Astrocyte of the spinal cord (primary cell): ENCODE data around the gene LCE3D.
"Not testable (repeated sequence)": the region's sequence is repeated elsewhere in the genome, so short reads cannot be mapped to it uniquely, and the experiment has no call there.

Experiments
- DNase-seq: peaks from one replicate; pipeline ENCODE4 v3.0.0; 2011; ENCODE audit warnings: low read depth, low spot score
- H3K4me3 ChIP-seq: 2 replicates; pipeline ENCODE4 v1.5.1; 2011; ENCODE audit warnings: low read depth, mild to moderate bottlenecking, low read length, moderate library complexity
- CTCF ChIP-seq: IDR thresholded peaks from 2 replicates; pipeline ENCODE4 v1.5.1; 2012; ENCODE audit warnings: low read depth, mild to moderate bottlenecking, low read length, inconsistent platforms
- in situ Hi-C: cut with HindIII; loops from 2 replicates; pipeline ENCODE4 v1.10.0; 2017; ENCODE audit warnings: low sequenced_read_pairs

The LCE3D gene

GRCh38 chr1:152599934-152600333, 19.6 kb upstream of the LCE3D start, which contains the start of gene LCE3C:
Gene LCE3C, plus strand, starts transcription at chr1:152600234. Its CDS starts 498 bp downstream, at chr1:152600732.
- in situ Hi-C loops = no loop called here
- DNase-seq = no peak
- TF ChIP-seq CTCF = no peak
- H3K4me3 ChIP-seq = no peak within 1 kb of the TSS

GRCh38 chr1:152596986-152597385, 16.7 kb upstream of the LCE3D start:
- no peak overlapping the region for H3K4me3 ChIP-seq
- no peak for TF ChIP-seq CTCF
- in situ Hi-C loops = no loop called here
- no peak for DNase-seq

- no peak for DNase-seq
- TF ChIP-seq CTCF = no peak
- H3K4me3 ChIP-seq = no peak overlapping the region
- in situ Hi-C loops = no loop called here
Measured at GRCh38 chr1:152585586-152585985, 5.3 kb upstream of the LCE3D start.

- no peak overlapping the region for H3K4me3 ChIP-seq
- in situ Hi-C loops = no loop called here
- DNase-seq = no peak
- TF ChIP-seq CTCF = no peak
Measured at GRCh38 chr1:152582647-152583046, 2.3 kb upstream of the LCE3D start.

- H3K4me3 ChIP-seq, DNase-seq, in situ Hi-C loops: not testable (repeated sequence)
Measured at GRCh38 chr1:152579526-152579925, 790 bp downstream of the LCE3D start.

GRCh38 chr1:152577168-152577567, 3.1 kb downstream of the LCE3D start:
- in situ Hi-C loops = no loop called here
- H3K4me3 ChIP-seq = no peak overlapping the region
- no peak for DNase-seq
- no peak for TF ChIP-seq CTCF

GRCh38 chr1:152566681-152567080, 13.6 kb downstream of the LCE3D start, which contains the start of gene LCE3E:
Gene LCE3E, minus strand, starts transcription at chr1:152566780. Its CDS starts 572 bp downstream, at chr1:152566208.
- in situ Hi-C loops = no loop called here
- DNase-seq = no peak
- no peak for TF ChIP-seq CTCF

More at GRCh38 chr1:152566681-152567080, 13.6 kb downstream of the LCE3D start, which contains the start of gene LCE3E:
- H3K4me3 ChIP-seq = no peak within 1 kb of the TSS
